Aorta (tissue), 5 donors: ENCODE measurements around the gene RRP1B. TPM values are rescaled to one million over a fixed set of nuclear protein-coding genes. Genes with fewer than 3 reads are reported as not detected.
"Not testable (repeated sequence)": the region's sequence is repeated elsewhere in the genome, so short reads cannot be mapped to it uniquely, and the experiment has no call there.

Source experiments
- ATAC-seq: fragments of 200-7000 bp; cut with Tn5 transposase; one replicate; pipeline ENCODE4 v1.9.1; 2022; ENCODE audit warnings: moderate library complexity; ENCODE audit not compliant: low FRiP score
- DNase-seq, 2 donors: peaks; one replicate each; pipeline ENCODE4 v3.0.0-alpha.2; 2020
- H3K27ac ChIP-seq, 2 donors: one replicate each; pipeline ENCODE4 v1.5.1; 2013; ENCODE audit warnings: low read length in 2 of 2, mild to moderate bottlenecking in 2 of 2, moderate library complexity in 2 of 2, control low read depth in 1 of 2, inconsistent platforms in 1 of 2, low read depth in 1 of 2
- H3K27me3 ChIP-seq, 2 donors: one replicate each; pipeline ENCODE4 v1.6.1; 2013; ENCODE audit warnings: control low read depth in 1 of 2, low read length in 1 of 2, mild to moderate bottlenecking in 1 of 2, moderate library complexity in 1 of 2; ENCODE audit not compliant: insufficient read depth in 2 of 2, control insufficient read depth in 1 of 2
- H3K36me3 ChIP-seq, 2 donors: one replicate each; pipeline ENCODE4 v1.6.1; 2013; ENCODE audit warnings: control low read depth in 1 of 2, low read length in 1 of 2, mild to moderate bottlenecking in 1 of 2; ENCODE audit not compliant: insufficient read depth in 2 of 2, control insufficient read depth in 1 of 2
- H3K4me1 ChIP-seq, 2 donors: one replicate each; pipeline ENCODE4 v1.6.1; 2013; ENCODE audit warnings: low read length in 2 of 2, control low read depth in 1 of 2, mild to moderate bottlenecking in 1 of 2, moderate library complexity in 1 of 2; ENCODE audit not compliant: insufficient read depth in 2 of 2, control insufficient read depth in 1 of 2
- H3K4me3 ChIP-seq, 2 donors: one replicate each; pipeline ENCODE4 v1.5.1; 2013; ENCODE audit warnings: low read length in 2 of 2, control low read depth in 1 of 2, mild to moderate bottlenecking in 1 of 2
- H3K9me3 ChIP-seq: one replicate; pipeline ENCODE4 v1.6.1; 2013; ENCODE audit warnings: mild to moderate bottlenecking, low read length; ENCODE audit not compliant: control insufficient read depth
- WGBS, 2 donors: extraction: QIAGEN DNeasy Blood & Tissue Kit; methylation state at CpG; one replicate each; pipeline ENCODE4 v1.1.7; 2013; 5-methylcytosine and 5-hydroxymethylcytosine counted together
- intact Hi-C, 2 donors: fragments of 100-400 bp; cut with DNase I; formaldehyde crosslinking; loops; one replicate each; pipeline versions ENCODE4 v1.14.2 to v1.15.0; 2022
- polyA plus RNA-seq, 2 donors: library from polyadenylated mRNA; stranded (reverse); fragments of 200-250 nt; gene quantifications; one replicate each; pipeline ENCODE4 v1.2.3, GENCODE V29; 2013
- total RNA-seq, 2 donors: library from RNA; stranded (reverse); fragmentation: NEBNext Ultra II Directional; extraction: Animal tissue kit (Norgen Biotek cat#: 25700); gene quantifications; one replicate each; pipeline ENCODE4 v1.2.1, GENCODE V29; 2021
- donor health status: healthy with polysubstance abuse.
- donor health status: Bipolar disorder and iron deficiency.
- donor health status: DM: no; HTN: no; CAD: no.
- donor health status: DM: no; HTN: no; CAD: no.
- donor health status: DM: yes; HTN: yes; CAD: no.

Gene RRP1B
- total and polyA plus RNA-seq, 4 donors, result 4.9 to 16.4 (median 10.9) TPM

- H3K36me3 ChIP-seq, result peaks cover 4 to 6% of the 10 kb centered on the region in 2 donors
- no peak overlapping the region for H3K4me3 ChIP-seq
- ATAC-seq (no peak), DNase-seq (no peak)
- 95% methylated on average over 12 of the region's 12 CpGs for WGBS, 2 donors
- no peaks in the 10 kb centered on the region for H3K27me3 ChIP-seq
- intact Hi-C loops, result loop anchor here in 1 of 2 donors (10.0 kb wide), 1 partner anchor 95 kb away; the partner anchor contains the start of gene CSTB
- H3K27ac ChIP-seq, result no peak overlapping the region
- H3K9me3 ChIP-seq, result no peaks in the 10 kb centered on the region
- no peaks in the 10 kb centered on the region for H3K4me1 ChIP-seq
These were observed 20.6 kb downstream of the RRP1B start for GRCh38 chr21:43679951-43680350.

- WGBS, 2 donors, result 80 to 81% methylated on average over 6 of the region's 6 CpGs
- H3K4me1 ChIP-seq, H3K27ac ChIP-seq, H3K4me3 ChIP-seq, H3K36me3 ChIP-seq, H3K27me3 ChIP-seq, H3K9me3 ChIP-seq, DNase-seq, ATAC-seq: not testable (repeated sequence)
- intact Hi-C loops, result loop anchor here in 1 of 2 donors (10.0 kb wide), 1 partner anchor 94 kb away; the partner anchor contains the start of gene CSTB
These were observed 21.1 kb downstream of the RRP1B start for GRCh38 chr21:43680421-43680820.

GRCh38 chr21:43681650-43682049 lies 22.3 kb downstream of the RRP1B start:
- no peaks in the 10 kb centered on the region for H3K9me3 ChIP-seq
- no peaks in the 10 kb centered on the region for H3K4me1 ChIP-seq
- H3K27ac ChIP-seq, result no peak overlapping the region
- no peak overlapping the region for H3K4me3 ChIP-seq
- H3K27me3 ChIP-seq, result no peaks in the 10 kb centered on the region
- DNase-seq, result no peak
- H3K36me3 ChIP-seq, result peaks cover 4 to 8% of the 10 kb centered on the region in 2 donors
- no peak for ATAC-seq
- WGBS, 2 donors, result 91 to 96% methylated on average over 6 of the region's 6 CpGs
- intact Hi-C loops, result loop anchor here in 1 of 2 donors (10.0 kb wide), 1 partner anchor 93 kb away; the partner anchor contains the start of gene CSTB

GRCh38 chr21:43684424-43684823 lies 25.1 kb downstream of the RRP1B start:
- no peaks in the 10 kb centered on the region for H3K9me3 ChIP-seq
- 89 to 91% methylated on average over 3 of the region's 3 CpGs for WGBS, 2 donors
- intact Hi-C loops, result loop anchor here in 1 of 2 donors (10.0 kb wide), 1 partner anchor 90 kb away; the partner anchor contains the start of gene CSTB
- H3K36me3 ChIP-seq, result peaks cover 6 to 12% of the 10 kb centered on the region in 2 donors
- DNase-seq (no peak), ATAC-seq (no peak)
- H3K4me1 ChIP-seq, result no peaks in the 10 kb centered on the region
- no peaks in the 10 kb centered on the region for H3K27me3 ChIP-seq
- H3K27ac ChIP-seq, result no peak overlapping the region
- H3K4me3 ChIP-seq, result no peak overlapping the region

- no peak overlapping the region for H3K27ac ChIP-seq
- H3K9me3 ChIP-seq, result no peaks in the 10 kb centered on the region
- no peaks in the 10 kb centered on the region for H3K27me3 ChIP-seq
- H3K4me3 ChIP-seq, result no peak overlapping the region
- DNase-seq, result no peak
- no peak for ATAC-seq
- intact Hi-C loops, result loop anchor here in 1 of 2 donors (10.0 kb wide), 1 partner anchor 88 kb away; the partner anchor contains the start of gene CSTB
- WGBS, 2 donors, result 90 to 91% methylated on average over 21 of the region's 21 CpGs
- H3K36me3 ChIP-seq, result peaks cover 9 to 12% of the 10 kb centered on the region in 2 donors
- no peaks in the 10 kb centered on the region for H3K4me1 ChIP-seq
These were observed 27.6 kb downstream of the RRP1B start for GRCh38 chr21:43686811-43687565.

- DNase-seq (no peak), ATAC-seq (no peak)
- intact Hi-C loops, result loop anchor here in 1 of 2 donors (10.0 kb wide), 1 partner anchor 87 kb away; the partner anchor contains the start of gene CSTB
- Histone ChIP-seq H3K27me3 (no peaks in the 10 kb centered on the region), H3K36me3 (peaks cover 9 to 12% of the 10 kb centered on the region in 2 donors), H3K4me3 (no peak overlapping the region), H3K9me3 (no peaks in the 10 kb centered on the region), H3K4me1 (no peaks in the 10 kb centered on the region), H3K27ac (no peak overlapping the region)
- WGBS, 2 donors, result 85 to 87% methylated on average over 27 of the region's 27 CpGs
These were observed 28.4 kb downstream of the RRP1B start for GRCh38 chr21:43687566-43688399.

- no peak overlapping the region for H3K27ac ChIP-seq
- peaks cover 9 to 12% of the 10 kb centered on the region in 2 donors for H3K36me3 ChIP-seq
- no peak overlapping the region for H3K4me3 ChIP-seq
- H3K27me3 ChIP-seq, result no peaks in the 10 kb centered on the region
- no peak for DNase-seq
- intact Hi-C loops, result loop anchor here in 1 of 2 donors (10.0 kb wide), 1 partner anchor 86 kb away; the partner anchor contains the start of gene CSTB
- no peak for ATAC-seq
- no peaks in the 10 kb centered on the region for H3K4me1 ChIP-seq
- 94 to 96% methylated on average over 12 of the region's 12 CpGs for WGBS, 2 donors
- no peaks in the 10 kb centered on the region for H3K9me3 ChIP-seq
These were observed 29.5 kb downstream of the RRP1B start for GRCh38 chr21:43688906-43689305.

- Histone ChIP-seq H3K27me3 (no peaks in the 10 kb centered on the region), H3K27ac (no peak overlapping the region), H3K9me3 (no peaks in the 10 kb centered on the region), H3K4me1 (no peaks in the 10 kb centered on the region), H3K4me3 (no peak overlapping the region), H3K36me3 (peaks cover 8 to 12% of the 10 kb centered on the region in 2 donors)
- intact Hi-C loops, result loop anchor here in 1 of 2 donors (10.0 kb wide), 1 partner anchor 85 kb away; the partner anchor contains the start of gene CSTB
- ATAC-seq (no peak), DNase-seq (peak in 1 of 2 donors; percentile 54)
- 92 to 93% methylated on average over 32 of the region's 32 CpGs for WGBS, 2 donors
These were observed 30.4 kb downstream of the RRP1B start for GRCh38 chr21:43689556-43690337.
